NCI-H2227 (cell line): ENCODE measurements around the gene DTD2.
"Not testable (repeated sequence)": the region's sequence is repeated elsewhere in the genome, so short reads cannot be mapped to it uniquely, and the experiment has no call there.

Experiments used
- DNase-seq: peaks from one replicate; lab custom pipeline; 2025; ENCODE audit not compliant: unreplicated experiment; lab: John Stamatoyannopoulos, UW

DTD2 gene

DNA sequence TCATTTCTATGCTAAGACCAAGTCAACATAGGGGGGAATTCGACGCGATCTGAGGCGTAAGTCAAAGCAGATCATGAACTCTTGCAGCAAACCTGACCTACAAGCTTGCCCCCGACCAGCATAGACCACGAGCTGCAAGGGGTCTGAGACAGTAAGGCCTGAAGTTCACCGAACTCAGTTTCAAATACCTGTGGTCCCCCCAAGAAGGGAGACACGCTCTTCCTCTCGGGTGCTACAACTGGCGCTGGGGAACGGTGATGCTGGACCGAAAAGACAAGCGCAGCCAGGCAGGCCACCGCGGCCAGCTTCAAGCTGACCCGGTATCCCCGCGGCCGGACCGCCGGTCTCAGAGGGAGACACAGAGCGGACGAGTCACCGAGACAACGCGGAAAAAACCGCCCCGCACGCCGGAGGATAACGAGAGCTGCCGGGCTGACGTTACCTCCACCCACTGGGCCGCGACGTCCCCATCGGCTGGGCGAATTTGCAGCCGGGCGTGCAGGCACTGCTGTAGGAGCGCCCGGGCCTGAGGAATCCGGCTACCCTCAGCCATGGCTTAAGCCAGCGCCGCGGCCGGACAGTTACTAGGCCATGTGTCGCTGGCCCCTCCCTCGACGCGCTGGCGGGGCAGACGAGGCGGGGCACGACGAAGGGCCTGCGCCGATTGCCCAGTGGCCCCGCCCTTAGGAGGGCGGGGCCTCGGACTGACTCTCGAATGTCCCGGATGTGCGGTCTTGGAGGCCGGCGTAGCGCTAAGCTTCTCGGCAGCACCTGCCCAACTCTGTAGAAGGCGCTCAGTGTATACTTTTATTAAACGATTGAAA is at the start of gene DTD2:
DTD2 (minus strand) TSS at position 666 of the 824 bp plus-strand sequence; CDS start at position 553, 113 bp downstream.
- DNase-seq = peak; percentile 99

DNA sequence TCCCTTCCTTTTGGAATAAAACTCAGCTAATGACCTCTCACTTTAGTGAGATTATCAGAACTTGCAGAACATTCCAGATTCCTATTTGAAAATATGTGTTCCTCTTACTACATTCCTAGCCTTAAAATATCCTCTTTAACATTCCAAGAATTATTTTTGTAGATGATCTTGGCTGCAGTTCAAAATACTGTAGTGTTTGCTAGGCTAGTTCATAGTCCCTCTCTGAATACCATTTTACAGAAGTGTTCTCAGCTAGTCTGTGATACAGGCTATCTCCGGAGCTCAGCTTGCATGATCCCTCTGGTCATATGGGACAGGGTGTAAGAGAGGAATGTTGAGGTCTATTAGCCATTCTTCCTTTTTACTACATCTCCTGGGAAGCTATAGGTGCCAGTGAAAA is 48.1 kb upstream of the DTD2 start:
- no peak for DNase-seq

DNA sequence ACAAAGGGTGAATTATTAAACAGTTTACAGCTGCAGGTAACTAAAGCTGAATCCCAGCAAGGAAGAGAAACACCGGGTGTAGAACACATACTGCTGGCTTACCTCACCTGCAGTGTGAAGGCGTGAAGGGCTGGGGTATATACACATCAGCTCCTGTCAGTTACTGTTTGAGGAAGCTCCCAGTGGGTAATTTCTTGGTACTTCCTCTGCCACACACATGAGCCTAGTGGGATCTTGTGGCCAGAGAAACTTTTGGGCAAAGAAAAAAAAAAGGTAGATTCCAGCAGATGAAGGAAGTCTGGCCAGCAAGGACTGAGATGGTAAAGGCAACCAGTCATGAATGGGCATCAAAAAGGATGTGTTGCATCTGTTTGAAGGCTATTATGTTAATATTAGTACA is 44.6 kb upstream of the DTD2 start:
- DNase-seq = no peak

DNA sequence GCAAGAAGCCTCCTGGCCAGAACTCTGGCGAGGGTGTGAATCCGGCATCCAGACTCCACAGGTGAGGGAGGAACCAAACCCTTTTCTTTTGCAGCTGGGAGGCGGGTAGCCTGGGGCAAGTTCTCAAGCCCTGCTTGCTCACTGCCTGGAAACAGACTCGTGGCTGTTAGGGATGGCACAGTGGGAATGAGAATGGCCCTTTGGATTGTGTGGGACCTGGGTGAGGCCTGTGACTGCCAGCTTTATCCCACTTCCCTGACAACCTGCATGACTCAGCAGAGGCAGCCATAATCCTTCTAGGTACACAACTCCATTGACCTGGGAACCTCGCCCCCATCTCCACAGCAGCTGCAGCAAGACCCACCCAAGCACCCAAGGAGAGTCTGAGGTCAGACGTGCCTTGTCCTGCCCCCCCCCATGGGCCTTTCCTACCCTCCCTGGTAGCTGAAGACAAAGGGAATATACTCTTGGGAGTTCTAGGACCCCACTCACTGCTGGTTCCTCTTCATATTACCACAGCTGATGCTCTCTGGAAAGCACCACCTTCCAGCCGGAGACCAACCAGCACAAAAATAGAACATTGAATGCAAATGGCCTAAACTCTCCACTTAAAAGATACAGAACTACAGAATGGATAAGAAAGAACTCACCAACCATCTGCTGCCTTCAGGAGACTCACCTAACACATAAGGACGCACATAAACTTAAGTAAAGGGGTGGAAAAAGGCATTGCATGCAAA is 35.6 kb upstream of the DTD2 start:
- DNase-seq = no peak

DNA sequence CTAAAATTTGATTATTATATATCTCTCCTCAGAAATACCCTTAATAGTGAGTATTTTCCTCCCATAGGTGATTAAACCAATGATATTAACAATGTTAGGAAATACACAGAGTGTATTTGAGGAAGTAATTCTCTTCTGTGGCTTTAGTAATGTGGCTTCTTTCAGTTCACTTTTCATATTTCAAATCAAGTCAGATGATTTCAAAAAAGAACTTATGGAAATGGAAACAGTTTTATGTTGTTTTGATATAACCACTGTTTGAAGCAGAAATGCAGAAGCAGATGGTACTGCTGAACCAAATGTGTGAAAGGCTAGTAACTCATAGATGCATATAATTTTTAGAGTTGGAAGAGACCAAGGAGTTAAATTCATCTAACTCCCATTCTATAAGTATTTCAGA is 32.4 kb upstream of the DTD2 start:
- DNase-seq = no peak

DNA sequence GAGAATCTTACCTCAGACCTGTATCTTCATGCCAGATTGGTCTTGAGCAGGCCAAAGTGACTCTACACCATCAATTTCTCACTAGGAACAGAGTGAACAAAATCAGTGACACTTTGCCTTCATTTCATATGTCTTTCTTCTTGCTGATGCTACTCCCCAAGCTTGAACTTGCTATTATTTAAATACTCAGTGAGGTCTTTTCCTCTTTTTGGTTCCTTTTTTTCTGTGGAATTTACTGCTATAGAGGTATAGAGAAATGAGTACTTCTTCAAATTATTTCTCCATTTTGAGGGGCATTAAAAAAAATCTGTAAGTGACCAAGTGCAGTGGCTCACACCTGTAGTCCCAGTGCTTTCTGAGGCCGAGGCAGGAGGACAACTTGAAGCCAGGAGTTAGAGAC is 30.6 kb upstream of the DTD2 start, which contains the start of gene GPR33:
GPR33 (minus strand) TSS at position 154 of the 400 bp plus-strand sequence. CDS start 4,074 bp downstream, outside the sequence.
- DNase-seq = no peak

DNA sequence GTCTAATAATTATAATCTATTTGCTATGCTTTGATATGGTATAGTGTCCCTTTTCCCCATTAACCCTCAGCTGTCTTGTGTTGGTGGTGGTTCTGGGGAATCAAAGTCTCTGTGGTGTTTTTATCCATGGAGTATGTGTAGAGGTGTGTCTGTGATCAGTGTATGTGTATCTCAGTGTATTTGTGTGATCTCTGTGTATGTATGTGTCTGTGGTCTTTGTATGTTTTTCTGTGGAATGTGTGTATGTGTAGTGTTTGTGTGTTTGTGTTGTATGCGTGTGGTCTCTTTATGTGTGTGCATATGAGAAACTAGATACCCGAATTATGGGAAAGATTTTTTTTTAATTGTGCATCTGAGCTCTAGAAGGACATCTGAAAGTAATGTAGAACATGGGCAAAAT is 29.5 kb upstream of the DTD2 start:
- DNase-seq = no peak

DNA sequence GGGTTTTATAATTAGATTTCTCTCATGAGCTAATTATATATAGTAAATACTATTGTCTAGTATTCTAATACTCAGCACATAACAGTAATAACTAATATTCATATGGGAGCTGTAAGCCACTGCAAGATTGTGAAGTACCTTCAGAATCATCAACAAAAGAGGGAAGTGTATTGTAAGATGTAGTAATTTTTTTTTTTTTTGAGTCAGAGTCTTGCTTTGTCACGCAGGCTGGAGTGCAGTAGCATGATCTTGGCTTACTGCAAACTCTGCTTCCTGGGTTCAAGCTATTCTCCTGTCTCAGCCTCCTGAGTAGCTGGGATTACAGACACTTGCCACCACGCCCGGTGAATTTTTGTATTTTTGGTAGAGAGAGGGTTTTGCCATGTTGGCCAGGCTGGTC is 27.4 kb upstream of the DTD2 start:
- DNase-seq = no peak

DNA sequence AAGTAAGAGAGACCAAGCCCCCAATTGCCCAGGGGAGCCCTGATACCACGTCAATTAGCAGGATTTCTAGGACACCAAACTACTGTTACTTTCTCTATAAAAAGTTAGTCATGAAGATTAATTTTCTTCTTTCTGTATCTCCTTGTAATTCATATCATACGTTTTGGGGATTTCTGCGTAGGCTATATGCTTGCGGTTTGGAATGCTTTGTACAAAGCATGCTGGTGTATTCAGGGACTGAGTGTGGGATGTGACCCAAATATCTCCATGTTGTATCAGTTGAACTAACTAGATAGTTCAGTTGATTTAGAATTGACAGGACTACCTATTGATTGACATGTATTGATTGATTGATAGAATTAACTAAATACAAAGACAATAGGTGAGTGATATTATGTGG is 22.9 kb upstream of the DTD2 start:
- no peak for DNase-seq

DNA sequence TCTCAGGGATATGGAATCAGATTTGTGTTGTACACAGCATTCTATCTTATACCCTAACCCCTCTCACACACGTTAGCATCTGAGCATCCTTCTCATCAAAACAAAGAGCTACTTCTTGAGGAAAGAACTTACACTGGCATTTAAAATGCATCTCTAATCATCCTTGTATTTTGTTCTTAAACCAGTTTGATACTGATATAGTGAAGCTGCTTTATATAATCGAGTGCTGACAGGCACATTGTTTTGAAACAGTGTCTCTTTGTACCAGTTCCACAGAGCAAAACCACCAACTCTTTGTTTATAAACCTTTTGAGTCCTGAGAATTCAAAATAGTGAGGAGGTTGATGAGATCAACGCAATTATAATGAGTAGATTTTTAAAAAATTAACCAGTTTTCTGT is 21.7 kb upstream of the DTD2 start:
- DNase-seq = no peak

DNA sequence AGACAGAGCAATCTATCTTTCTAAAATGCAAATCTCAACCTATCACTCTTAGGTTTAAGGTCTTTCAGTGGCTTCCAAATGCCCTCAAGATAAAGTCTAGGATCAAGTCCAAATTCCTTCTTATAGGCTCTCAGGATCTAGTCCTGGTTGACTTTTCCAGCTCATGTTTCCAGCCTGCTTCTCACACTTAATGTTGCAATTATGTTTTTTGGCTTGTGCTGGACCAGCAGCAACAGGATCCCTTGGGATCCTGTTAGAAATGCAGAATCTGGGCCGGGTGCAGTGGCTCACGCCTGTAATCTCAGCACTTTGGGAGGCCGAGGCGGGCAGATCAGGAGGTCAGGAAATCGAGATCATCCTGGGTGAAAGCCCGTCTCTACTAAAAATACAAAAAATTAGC is 19.9 kb upstream of the DTD2 start:
- DNase-seq = no peak

DNA sequence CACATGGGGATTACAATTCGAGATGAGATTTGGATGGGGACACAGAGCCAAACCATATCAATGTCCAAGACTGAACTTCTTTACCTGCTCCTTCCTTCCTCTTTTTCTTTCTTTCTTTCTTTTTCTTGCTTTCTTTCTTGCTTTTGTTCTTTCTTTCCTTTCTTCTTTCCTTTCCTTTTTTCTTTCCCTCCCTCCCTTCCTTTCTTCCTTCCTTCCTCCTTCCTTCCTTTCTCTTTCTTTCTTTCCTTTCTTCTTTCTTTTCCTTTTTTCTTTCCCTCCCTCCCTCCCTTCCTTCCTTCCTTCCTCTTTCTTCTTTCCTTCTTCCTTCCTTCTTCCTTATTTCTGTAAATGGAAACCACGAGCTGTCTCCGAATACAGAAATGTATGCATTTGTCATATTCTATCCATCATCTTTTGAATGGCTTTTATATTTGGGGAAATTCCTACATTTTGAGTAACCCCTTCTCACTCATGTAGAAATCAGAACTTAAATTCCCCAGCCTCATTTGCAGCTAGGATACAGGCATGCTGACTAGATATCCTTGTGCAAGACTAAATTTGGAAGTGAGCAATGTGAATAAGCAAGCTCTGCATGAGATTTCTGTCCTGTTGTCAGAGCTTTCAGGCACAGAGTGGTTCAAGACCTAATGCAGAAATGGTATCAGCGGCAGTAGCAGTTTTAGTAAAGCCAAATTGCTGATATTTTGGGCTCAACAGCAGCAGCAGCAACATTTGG is 19.0 kb upstream of the DTD2 start:
- no peak for DNase-seq

DNA sequence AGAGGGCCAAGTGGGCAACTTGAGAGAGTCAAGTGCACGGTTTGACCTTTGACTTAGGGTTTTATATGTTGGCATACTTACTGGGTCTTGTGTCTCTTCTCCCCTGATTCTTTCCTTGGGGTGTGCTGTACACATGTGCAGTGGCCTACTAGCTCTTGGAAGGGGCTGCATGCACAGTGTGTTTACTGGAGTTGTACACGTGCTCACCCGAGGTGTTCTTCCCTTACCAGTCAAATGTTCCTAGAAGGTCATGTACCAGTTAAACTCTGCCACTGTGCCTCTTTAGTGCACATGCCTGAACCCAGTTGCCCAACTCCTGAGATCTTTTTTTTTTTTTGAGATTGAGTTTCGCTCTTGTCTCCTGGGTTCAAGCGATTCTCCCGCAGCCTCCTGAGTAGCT is 9.2 kb upstream of the DTD2 start:
- DNase-seq = no peak

DNA sequence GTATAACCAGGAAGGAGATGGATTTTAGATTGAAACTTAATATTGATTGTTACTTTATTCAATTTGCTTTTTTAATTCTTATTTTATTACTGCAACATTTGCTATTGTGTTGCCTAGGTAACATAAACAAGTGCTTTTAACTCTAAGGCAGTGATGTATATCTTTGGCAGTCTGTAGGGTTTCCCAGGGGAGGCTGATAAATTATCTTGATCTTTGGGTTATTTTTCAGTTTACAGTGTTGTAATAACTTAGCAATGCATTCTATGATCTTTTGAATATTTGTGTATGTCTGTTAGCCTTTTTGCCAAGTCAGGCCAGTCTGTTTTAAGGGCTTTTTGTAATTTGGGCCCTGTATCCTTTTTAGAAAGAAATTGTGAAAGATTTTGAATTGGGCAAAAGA is 7.8 kb upstream of the DTD2 start:
- no peak for DNase-seq

DNA sequence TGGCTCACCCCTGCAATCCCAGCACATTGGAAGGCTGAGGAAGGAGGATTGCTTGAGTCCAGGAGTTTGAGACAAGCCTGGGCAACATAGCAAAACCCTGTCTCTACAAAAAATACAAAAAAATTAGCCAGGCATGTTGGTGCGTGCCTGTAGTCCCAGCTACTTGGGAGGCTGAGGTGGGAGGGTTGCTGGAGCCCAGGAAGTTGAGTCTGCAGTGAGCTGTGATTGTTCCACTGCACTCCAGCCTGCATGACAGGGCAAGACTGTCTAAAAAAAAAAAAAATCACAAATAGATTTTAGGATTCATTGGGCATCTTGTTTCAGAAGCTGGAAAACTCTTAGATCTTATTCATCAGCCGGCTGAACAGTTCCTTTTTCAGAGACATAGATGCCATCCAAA is 5.1 kb upstream of the DTD2 start:
- DNase-seq = not testable (repeated sequence)

DNA sequence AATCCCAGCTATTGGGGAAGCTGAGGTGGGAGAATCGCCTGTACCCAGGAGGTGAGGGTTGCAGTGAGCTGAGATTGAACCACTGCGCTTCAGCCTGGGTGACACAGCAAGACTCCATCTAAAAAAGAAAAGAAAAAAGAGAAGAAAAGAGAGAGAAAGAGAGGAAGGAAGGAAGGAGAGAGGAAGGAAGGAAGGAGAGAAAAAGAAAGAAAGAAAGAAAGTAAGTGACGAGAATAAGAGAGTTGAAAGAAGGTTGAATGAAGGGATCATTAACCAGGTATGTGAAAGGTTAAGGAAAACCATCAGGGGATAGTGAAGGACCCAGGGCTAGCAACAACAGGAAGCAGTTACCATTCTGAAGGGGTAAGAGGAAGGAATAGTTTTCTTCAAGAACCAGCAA is 4.2 kb upstream of the DTD2 start:
- DNase-seq = no peak

DNA sequence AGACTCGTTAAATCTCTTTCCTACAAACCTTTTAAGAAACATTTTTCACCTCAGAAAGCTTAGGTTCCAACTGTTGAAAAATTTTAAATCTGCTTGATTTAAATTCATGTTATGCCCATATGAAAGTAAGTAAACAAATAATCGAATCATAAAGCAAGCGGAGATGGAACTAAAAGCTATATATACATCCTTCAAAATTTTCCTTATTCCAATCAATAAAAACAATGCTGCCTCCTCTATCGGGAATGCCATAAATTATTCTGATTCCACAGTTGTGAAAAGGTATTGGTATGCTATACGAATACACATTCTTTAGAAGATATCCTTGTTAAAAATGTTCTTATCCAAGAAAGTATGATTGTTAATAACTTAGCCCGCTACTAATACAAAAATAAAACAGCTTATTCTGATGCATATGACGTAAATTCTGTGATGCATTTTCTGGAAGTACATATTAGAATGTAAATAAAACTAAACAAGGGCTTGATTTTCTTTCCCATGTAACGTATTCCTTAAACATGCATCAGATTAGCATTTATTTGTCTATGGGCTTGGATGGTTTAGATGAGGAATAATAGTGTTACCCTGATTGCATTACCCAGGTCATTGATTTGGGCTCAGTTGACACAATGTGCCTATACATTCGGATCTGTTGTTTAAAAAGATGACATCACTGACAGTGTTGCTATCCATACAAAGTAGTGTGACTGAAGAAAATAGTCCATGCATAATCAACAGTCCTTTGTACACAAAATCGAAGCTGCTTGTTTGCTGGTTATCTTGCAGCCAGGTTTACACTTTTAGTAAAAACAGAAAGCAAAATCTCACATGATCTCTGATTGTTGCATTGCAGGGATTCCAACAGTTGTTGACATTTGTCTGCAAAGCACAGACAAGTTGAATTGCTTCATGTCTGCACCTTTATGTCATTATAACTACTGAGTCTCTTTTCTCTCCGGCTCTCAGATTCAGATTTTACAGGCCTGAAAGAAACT is 656 bp upstream of the DTD2 start:
- no peak for DNase-seq

DNA sequence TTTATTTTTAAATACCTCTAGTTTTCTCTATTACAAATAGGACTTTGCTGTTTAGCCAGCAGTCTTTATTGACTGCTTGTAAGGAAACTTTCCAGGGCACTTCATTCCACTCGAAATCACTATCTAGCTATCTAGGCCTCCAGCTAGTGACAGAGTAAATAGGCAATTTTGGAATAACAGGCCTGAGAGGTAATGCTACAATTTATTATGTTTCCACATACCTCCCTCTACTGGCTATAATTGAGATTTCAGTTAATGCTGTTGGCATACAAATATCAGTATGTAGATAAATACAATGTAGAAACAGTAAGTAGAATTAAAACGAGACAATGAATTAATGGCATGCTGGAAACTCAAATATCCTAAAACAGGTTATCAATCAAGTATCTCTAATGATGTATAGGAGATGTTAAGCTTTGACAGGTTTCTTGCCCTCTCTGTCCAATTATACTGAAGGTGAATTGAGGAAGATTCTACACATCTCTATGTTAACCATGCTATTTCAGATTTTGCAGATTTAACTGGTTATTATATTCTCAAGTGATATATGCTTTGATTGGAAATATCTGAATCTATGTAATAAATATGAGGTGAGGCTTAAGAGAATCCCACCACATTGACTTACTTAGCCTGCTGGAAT is 7.2 kb downstream of the DTD2 start:
- DNase-seq = peak; percentile 45

DNA sequence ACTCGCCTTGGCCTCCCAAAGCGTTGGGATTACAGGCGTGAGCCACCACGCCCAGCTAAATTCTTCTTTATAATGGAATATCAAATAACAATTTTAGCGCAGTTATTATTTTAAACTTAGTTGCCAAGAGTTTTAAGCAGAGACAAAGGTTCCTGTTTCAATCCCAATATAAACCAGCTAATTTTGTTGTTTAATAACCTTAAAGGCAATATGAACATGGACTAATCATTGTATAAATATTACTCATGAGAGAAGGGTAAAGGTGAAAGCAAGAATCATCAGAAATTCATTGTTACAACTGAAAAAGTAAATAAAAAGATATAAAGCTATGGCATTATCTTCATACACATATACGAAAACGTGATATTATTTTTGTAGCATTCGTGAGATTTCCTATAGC is 8.2 kb downstream of the DTD2 start:
- DNase-seq = no peak

DNA sequence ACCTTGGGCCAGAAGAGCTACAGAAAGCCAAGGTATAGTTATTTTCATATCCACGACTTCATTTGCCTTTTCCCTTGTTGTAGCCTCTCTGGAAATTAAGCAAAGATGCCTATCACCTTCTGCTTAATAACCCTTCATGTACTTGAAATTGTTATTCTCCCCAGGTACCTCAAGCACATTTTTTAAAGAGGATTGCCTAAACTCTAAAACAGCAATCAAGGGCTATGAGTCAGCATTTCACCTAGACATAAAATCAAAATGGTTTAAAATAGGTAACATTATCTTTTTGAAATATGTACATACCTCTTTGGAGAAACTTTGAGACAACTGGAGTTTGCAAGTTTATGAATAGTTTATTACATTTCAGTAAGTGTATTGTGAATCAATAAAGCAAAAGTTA is 11.6 kb downstream of the DTD2 start:
- DNase-seq = no peak
